Activated CD4-positive, alpha-beta T cell treated with anti-CD3 and anti-CD28 coated beads, Interleukin-2, amount 50 U/mL, for 4 hours (primary cell): ENCODE data around the gene DCDC2.

ENCODE experiments used
- DNase-seq, 2 experiments: peaks; one replicate each; pipeline ENCODE4 v3.0.0-alpha.2; 2020

Gene DCDC2

DNA sequence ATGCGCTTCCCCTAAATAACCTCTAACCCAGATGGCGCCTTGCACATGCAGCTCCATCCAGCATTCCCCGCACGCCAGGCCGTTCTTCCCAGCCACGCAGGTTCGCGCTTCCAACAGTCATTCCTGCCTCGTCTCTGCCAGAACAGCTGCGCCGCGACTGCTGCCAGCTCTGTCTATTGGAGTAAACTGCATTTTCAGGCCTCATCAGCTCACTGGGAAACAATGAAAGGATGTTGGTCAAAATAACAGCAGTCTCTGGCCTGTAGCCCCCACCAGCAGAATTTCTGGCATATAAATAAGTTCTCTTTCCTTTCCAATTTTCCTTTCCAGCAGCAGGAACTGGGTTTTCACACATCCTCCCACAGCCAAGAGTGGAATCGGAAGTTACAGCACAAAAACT lies 217.3 kb downstream of the DCDC2 start:
- no peak for DNase-seq

DNA sequence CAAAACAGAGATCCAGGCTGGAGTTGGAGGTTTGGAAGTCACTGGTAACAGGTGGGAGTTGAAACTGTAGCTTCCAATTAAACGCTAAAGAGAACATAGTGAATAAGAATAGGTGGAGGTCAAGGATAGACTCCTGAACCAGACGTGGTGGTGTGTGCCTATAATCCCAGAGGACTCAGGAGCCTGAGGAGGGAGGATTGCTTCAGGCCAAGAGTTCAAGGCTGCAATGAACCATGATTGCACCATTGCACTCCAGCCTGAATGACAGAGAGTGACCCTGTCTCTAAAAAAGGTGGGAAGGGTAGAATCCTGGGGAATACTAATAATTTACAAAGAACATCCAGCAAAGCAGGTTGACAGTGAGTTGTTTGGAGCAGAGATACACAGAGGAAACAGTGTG lies 218.2 kb downstream of the DCDC2 start:
- DNase-seq = no peak

DNA sequence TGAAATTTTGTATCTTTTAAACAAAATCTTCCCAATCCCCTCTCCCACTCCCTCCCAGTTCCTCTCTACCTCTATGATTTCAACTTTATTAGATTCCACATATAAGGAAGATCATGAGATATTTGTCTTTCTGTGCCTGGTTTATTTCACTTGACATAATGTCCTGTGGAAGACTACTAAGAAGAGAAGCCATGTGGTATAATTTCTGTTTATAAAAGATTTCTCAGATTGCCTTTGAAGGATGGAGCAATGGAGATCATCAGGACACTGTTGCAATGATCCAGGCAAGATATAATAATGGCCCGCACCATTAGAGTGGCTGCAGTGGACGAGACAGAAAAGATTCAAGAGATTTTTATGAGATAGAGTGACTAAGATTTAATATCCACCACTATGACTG lies 218.8 kb downstream of the DCDC2 start:
- no peak for DNase-seq

DNA sequence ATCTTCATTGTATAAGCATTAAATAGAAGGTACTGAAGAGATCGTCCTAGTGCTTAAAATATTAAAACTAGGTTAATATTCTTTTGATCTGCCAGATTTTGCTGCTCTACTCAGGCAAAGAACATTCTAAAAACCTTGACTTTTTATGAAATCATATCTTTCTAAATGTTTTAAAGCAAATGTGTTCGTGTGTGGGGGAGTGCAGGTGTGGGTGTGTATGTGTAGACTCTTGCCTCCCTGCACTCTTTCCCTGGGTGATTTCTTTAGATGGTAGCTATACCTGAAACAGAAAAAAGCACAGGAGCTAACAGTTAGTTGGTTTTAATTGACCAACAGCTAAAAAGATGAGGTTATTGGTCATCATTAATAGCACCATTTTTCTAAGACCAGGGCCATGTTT lies 226.1 kb downstream of the DCDC2 start:
- no peak for DNase-seq

DNA sequence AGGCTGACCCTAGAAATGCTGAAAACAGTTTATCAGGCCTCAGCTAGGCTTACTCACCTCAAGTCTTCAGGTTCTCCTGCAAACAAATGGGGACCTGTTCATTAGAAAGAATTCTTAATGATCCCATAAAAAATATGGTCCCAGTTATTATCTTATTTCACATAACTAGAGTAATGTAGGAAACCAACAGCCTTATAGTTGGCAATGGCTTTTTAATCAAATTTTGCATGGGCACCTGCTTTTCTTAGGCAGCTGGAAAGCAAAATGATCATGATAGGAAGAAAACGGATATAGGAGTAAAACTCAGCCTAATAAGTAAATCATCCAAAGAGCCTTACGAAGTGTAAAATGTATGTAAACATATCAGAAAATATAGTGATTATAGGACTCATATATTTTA lies 230.5 kb downstream of the DCDC2 start:
- DNase-seq = no peak

DNA sequence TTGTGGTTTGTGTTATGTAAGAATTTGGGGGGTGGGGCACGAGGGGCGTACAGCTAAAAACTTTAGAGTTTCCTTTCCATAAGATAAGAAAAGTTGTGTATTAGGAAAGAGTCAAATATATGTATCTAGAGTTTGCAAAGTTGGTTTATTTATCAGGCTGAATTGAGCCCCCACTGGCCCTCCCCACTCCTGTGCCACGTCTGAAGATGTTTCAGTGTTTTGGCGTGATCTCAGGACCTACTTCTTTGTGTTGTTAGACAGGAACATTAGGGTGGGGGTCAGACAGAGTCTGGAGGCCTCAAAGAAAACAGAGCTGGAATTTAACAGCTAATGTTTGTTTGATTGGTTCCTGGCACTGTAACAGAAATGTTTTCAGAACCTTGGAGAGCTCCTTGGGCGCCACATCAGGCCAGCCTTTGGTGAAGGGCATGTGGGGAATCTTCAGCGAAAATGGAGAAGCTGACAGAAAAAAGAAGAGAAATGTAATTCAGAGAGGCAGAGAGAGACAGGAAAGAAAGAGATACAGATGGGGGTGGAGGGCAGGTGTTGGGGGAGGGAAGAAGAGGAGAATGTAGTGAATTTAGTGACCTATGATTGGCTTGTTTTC lies 231.2 kb downstream of the DCDC2 start:
- no peak for DNase-seq

DNA sequence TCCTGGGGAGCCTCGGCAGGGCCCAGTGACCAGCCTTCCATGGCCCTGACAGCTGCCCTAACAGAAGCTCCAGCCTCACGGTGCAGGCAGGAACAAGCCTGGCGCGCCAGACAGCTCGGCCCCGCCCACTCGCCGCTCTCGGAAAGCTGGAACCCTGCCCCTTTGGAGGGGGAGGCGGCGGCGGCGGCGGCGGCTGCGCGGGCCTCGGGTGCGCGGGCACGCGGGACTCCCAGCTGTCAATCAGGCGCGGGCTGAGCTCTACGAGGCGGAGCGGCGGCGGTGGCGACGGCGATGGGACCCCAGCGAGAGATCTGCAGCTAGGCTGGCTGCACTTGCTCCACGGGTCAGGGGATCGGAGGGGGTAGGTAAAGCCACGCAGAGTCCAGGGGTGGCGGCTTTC lies 231.9 kb downstream of the DCDC2 start, which contains the start of gene NRSN1:
TSS of gene NRSN1 (plus strand) at position 236 of the 400 bp plus-strand sequence. CDS start 8,113 bp downstream, outside the sequence.
- no peak for DNase-seq

DNA sequence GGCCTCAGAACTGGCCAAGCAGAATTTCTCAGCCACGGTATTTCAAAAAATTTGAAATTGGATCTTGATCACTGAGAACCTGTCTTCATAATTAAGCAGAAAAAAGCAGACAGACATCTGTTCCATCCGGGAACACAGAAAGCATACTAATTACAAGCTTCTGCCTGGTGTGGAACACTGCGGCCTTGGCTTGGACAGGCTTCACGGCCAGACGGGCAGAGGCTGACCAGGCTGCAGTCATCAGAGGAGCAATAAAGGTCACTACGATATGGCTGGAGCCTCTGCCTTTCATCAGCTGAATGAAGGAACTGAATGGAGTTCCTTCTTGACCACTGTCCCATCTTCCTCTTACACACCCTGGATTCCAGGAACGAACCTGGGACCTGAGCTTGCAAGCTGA lies 235.7 kb downstream of the DCDC2 start:
- no peak for DNase-seq
